ENCODE data around the gene EML4. TPM values are rescaled to one million over a fixed set of nuclear protein-coding genes. Genes with fewer than 3 reads are reported as not detected.

The EML4 gene
- total RNA-seq, 1 experiment from 2014 or later, result 107 TPM

DNA sequence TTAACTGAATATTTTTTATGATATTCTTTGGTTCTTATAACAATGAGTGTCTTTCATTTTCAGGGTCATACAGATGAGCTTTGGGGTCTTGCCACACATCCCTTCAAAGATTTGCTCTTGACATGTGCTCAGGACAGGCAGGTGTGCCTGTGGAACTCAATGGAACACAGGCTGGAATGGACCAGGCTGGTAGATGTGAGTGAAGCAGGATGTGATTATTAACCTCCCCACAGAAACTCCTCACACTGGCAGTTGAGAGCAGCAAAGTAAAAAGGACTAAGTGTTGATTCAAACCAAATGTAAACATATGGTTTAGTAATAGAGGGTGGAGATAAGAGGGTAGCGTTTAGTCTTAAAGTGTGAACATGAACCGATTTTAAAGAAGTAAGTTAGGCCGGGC, 134.1 kb downstream of the EML4 start:
- Histone ChIP-seq H3K27ac (ENCODE audit: low read length) (no peak overlapping the region), H3K9me3 (ENCODE audit: control insufficient read depth, insufficient read depth, low read depth, low read length) (no peaks in the 10 kb centered on the region), H3K27me3 (ENCODE audit: control insufficient read depth, insufficient read depth, low read length) (no peaks in the 10 kb centered on the region), H3K4me3 (ENCODE audit: low read depth in 2 of 2, low read length in 2 of 2) (no peak overlapping the region), H3K4me1 (ENCODE audit: control insufficient read depth, insufficient read depth, low read length) (no peaks in the 10 kb centered on the region), H3K36me3 (ENCODE audit: control insufficient read depth, insufficient read depth, low read length) (peaks cover 25% of the 10 kb centered on the region)
- in situ Hi-C loops (cut with HindIII; ENCODE audit: low pct_unique_long_range_greater_than_20kb, low sequenced_read_pairs) (no loop called here), intact Hi-C loops (cut with micrococcal nuclease; ENCODE audit: unreplicated experiment) (no loop called here)
- peak; percentile 45; the same call in 1 of the 2 replicates for ATAC-seq
- POLR2A ChIA-PET, result no interaction called here
- BruUV-seq (replicated peaks), result no TSS peak
- CTCF ChIA-PET, result no interaction called here
- no peak for DNase-seq (ENCODE audit: low read depth, low spot score)
- no peak for TF ChIP-seq TCF7L2 (IDR thresholded peaks at IDR 0.05; ENCODE audit: low read depth, low read length)
- TF ChIP-seq, protein P1, sequence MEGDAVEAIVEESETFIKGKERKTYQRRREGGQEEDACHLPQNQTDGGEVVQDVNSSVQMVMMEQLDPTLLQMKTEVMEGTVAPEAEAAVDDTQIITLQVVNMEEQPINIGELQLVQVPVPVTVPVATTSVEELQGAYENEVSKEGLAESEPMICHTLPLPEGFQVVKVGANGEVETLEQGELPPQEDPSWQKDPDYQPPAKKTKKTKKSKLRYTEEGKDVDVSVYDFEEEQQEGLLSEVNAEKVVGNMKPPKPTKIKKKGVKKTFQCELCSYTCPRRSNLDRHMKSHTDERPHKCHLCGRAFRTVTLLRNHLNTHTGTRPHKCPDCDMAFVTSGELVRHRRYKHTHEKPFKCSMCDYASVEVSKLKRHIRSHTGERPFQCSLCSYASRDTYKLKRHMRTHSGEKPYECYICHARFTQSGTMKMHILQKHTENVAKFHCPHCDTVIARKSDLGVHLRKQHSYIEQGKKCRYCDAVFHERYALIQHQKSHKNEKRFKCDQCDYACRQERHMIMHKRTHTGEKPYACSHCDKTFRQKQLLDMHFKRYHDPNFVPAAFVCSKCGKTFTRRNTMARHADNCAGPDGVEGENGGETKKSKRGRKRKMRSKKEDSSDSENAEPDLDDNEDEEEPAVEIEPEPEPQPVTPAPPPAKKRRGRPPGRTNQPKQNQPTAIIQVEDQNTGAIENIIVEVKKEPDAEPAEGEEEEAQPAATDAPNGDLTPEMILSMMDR (IDR thresholded peaks at IDR 0.05), result no peak
- TF ChIP-seq SIN3A (IDR thresholded peaks at IDR 0.05; ENCODE audit: borderline replicate concordance, insufficient read depth, low read depth, low read length), result no peak
- no peak for TF ChIP-seq POLR2AphosphoS5 (IDR thresholded peaks at IDR 0.05; ENCODE audit: low read depth, low read length)
- TF ChIP-seq, protein P2, sequence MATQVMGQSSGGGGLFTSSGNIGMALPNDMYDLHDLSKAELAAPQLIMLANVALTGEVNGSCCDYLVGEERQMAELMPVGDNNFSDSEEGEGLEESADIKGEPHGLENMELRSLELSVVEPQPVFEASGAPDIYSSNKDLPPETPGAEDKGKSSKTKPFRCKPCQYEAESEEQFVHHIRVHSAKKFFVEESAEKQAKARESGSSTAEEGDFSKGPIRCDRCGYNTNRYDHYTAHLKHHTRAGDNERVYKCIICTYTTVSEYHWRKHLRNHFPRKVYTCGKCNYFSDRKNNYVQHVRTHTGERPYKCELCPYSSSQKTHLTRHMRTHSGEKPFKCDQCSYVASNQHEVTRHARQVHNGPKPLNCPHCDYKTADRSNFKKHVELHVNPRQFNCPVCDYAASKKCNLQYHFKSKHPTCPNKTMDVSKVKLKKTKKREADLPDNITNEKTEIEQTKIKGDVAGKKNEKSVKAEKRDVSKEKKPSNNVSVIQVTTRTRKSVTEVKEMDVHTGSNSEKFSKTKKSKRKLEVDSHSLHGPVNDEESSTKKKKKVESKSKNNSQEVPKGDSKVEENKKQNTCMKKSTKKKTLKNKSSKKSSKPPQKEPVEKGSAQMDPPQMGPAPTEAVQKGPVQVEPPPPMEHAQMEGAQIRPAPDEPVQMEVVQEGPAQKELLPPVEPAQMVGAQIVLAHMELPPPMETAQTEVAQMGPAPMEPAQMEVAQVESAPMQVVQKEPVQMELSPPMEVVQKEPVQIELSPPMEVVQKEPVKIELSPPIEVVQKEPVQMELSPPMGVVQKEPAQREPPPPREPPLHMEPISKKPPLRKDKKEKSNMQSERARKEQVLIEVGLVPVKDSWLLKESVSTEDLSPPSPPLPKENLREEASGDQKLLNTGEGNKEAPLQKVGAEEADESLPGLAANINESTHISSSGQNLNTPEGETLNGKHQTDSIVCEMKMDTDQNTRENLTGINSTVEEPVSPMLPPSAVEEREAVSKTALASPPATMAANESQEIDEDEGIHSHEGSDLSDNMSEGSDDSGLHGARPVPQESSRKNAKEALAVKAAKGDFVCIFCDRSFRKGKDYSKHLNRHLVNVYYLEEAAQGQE (IDR thresholded peaks at IDR 0.05; ENCODE audit: insufficient read depth in 1 of 2, low read depth in 2 of 2, low read length in 1 of 2), result no peak

DNA sequence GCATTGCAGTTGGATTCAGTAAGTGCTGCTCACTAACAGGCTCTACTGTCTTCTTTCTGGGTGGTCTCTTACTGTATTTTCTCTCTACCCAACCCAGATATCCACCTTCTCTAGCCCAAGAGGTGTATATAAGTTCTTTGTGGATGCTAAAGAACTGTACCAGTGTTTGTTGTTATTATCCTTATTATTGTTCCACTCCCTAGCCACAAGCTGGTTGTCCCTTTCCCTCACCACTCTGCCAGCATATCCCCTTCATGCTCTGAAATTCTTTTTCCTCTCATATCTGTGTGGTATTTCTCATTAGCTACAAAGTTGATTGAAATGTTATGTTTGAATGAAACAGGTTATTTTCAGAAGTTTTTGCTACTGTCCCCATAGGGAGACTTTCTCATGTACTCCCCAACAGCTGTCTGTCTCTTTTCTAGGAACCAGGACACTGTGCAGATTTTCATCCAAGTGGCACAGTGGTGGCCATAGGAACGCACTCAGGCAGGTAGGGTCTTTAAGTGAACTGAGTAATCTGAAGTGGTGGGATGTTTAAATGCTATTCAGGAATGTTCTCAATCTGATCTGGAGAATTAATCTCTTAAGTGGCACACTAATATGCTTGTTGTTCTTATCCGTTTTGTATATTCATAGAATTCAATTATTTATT, 135.0 kb downstream of the EML4 start:
- no peak overlapping the region for H3K27ac ChIP-seq (ENCODE audit: low read length)
- in situ Hi-C loops (cut with HindIII; ENCODE audit: low pct_unique_long_range_greater_than_20kb, low sequenced_read_pairs) (no loop called here), intact Hi-C loops (cut with micrococcal nuclease; ENCODE audit: unreplicated experiment) (no loop called here)
- H3K36me3 ChIP-seq (ENCODE audit: control insufficient read depth, insufficient read depth, low read length), result peaks cover 21% of the 10 kb centered on the region; the same call in 1 of the 2 replicates
- no peaks in the 10 kb centered on the region for H3K27me3 ChIP-seq (ENCODE audit: control insufficient read depth, insufficient read depth, low read length)
- ChIA-PET POLR2A (interaction anchor here (0.5 kb wide), 1 partner anchor 26 kb away, joined by 12 read pairs; no protein-coding TSS in a partner anchor), CTCF (no interaction called here)
- BruUV-seq (replicated peaks), result no TSS peak
- H3K9me3 ChIP-seq (ENCODE audit: control insufficient read depth, insufficient read depth, low read depth, low read length), result no peaks in the 10 kb centered on the region
- no peaks in the 10 kb centered on the region for H3K4me1 ChIP-seq (ENCODE audit: control insufficient read depth, insufficient read depth, low read length)
- DNase-seq (ENCODE audit: low read depth, low spot score), result no peak
- TF ChIP-seq POLR2AphosphoS5 (IDR thresholded peaks at IDR 0.05; ENCODE audit: low read depth, low read length) (no peak), SIN3A (IDR thresholded peaks at IDR 0.05; ENCODE audit: borderline replicate concordance, insufficient read depth, low read depth, low read length) (no peak)
- TF ChIP-seq, protein P1 (IDR thresholded peaks at IDR 0.05), result no peak
- TF ChIP-seq, protein P2 (IDR thresholded peaks at IDR 0.05; ENCODE audit: insufficient read depth in 1 of 2, low read depth in 2 of 2, low read length in 1 of 2), result no peak
- no peak for ATAC-seq
- H3K4me3 ChIP-seq (ENCODE audit: low read depth in 2 of 2, low read length in 2 of 2), result no peak overlapping the region

All from Panc1 (cell line).